ENCODE results near the gene TTC28.

GRCh38 chr22:27999876-28000275 lies 679.8 kb downstream of the TTC28 start:
- TF ChIP-seq, protein P1, sequence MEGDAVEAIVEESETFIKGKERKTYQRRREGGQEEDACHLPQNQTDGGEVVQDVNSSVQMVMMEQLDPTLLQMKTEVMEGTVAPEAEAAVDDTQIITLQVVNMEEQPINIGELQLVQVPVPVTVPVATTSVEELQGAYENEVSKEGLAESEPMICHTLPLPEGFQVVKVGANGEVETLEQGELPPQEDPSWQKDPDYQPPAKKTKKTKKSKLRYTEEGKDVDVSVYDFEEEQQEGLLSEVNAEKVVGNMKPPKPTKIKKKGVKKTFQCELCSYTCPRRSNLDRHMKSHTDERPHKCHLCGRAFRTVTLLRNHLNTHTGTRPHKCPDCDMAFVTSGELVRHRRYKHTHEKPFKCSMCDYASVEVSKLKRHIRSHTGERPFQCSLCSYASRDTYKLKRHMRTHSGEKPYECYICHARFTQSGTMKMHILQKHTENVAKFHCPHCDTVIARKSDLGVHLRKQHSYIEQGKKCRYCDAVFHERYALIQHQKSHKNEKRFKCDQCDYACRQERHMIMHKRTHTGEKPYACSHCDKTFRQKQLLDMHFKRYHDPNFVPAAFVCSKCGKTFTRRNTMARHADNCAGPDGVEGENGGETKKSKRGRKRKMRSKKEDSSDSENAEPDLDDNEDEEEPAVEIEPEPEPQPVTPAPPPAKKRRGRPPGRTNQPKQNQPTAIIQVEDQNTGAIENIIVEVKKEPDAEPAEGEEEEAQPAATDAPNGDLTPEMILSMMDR (IDR thresholded peaks at IDR 0.05; ENCODE audit: insufficient read depth, low read length, poor library complexity, severe bottlenecking), result no peak
- no peak for TF ChIP-seq EZH2phosphoT487 (conservative IDR thresholded peaks at IDR 0.05; ENCODE audit: low read length)

Data from SU-DHL-6 (cell line).